Neural progenitor cell (in vitro differentiated cells): Measurements from ENCODE around the gene ZNG1C.
"Not testable (repeated sequence)": the region's sequence is repeated elsewhere in the genome, so short reads cannot be mapped to it uniquely, and the experiment has no call there.

Experiments used
- EZH2 ChIP-seq: fragments of 200-600 bp; sonication (generic); IDR thresholded peaks from 2 replicates; pipeline ENCODE4 v1.6.1; 2017; ENCODE audit warnings: antibody characterized with exemption, mild to moderate bottlenecking, moderate library complexity
- EZH2phosphoT487 ChIP-seq: fragments of 200-600 bp; sonication (generic); IDR thresholded peaks from 2 replicates; pipeline ENCODE4 v1.6.1; 2017; ENCODE audit warnings: antibody characterized with exemption
- TF ChIP-seq, protein P1 (sequence below): fragments of 200-600 bp; sonication (generic); IDR thresholded peaks from 2 replicates; pipeline ENCODE4 v1.5.1; 2017; ENCODE audit warnings: antibody characterized with exemption, mild to moderate bottlenecking

DNA sequence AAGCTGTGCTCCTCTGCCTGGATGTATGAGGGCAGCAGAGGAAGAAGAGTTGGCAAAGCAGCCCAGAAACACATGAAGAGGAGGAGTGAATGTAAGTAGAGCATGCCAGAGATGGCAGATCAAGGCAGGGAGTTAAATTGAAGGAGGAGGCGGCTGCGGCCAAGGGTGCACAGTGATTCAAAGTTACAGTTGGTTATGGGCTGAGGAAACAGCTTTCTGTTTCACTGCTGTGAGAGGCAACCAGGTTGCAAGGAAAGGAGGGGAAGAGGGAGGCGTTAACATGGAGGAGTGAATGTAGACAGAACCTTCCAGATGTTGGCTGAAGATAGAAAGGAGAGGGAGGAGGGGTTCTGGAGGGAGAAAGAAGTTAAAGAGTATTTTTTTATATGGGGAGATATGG is 94.2 kb downstream of the ZNG1C start:
- TF ChIP-seq, protein P1, sequence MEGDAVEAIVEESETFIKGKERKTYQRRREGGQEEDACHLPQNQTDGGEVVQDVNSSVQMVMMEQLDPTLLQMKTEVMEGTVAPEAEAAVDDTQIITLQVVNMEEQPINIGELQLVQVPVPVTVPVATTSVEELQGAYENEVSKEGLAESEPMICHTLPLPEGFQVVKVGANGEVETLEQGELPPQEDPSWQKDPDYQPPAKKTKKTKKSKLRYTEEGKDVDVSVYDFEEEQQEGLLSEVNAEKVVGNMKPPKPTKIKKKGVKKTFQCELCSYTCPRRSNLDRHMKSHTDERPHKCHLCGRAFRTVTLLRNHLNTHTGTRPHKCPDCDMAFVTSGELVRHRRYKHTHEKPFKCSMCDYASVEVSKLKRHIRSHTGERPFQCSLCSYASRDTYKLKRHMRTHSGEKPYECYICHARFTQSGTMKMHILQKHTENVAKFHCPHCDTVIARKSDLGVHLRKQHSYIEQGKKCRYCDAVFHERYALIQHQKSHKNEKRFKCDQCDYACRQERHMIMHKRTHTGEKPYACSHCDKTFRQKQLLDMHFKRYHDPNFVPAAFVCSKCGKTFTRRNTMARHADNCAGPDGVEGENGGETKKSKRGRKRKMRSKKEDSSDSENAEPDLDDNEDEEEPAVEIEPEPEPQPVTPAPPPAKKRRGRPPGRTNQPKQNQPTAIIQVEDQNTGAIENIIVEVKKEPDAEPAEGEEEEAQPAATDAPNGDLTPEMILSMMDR: not testable (repeated sequence)
- TF ChIP-seq EZH2, EZH2phosphoT487: not testable (repeated sequence)
